NCI-H2196 (cell line): Measurements from ENCODE around the gene DSTN.

ENCODE experiments used
- DNase-seq: peaks from one replicate; lab custom pipeline; 2025; ENCODE audit not compliant: unreplicated experiment; lab: John Stamatoyannopoulos, UW

The DSTN gene

GRCh38 chr20:17622851-17623508 lies 53.1 kb downstream of the DSTN start:
- DNase-seq: no peak

GRCh38 chr20:17624070-17624469 lies 54.2 kb downstream of the DSTN start:
- DNase-seq: no peak

DNA sequence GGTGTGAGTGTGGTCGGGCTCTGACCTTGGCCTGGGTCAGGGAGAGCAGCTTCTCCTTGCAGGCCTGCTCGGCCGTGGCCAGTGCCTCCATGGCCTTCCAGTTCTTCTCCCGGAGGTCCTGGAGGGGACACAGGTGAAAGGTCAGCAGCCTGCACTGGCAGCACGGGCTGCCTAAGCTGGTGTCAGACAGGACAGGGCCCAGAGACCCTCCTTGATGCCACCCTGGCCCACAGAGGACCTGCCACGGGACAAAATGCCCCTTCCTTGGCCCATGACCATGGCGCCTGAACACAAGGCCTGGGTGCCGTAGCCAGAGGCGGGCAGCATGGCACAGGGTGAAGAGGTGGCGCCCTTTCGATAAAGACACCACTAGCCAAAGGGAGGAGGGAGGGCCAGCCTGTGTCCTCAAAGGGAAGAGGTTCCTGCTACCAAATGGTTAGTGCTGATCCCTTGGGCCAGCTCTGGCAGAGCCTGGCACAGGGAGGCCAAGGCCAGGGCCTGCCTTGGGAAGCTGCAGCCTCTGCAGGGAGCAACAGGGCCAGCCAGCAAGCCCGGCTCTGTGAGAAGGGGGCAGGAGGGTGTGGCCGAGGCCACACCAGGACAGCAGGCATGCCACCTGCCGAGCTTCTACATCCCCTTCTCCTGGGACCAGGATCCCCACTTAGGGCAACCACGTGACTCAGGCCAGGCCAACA lies 54.8 kb downstream of the DSTN start:
- no peak for DNase-seq

DNA sequence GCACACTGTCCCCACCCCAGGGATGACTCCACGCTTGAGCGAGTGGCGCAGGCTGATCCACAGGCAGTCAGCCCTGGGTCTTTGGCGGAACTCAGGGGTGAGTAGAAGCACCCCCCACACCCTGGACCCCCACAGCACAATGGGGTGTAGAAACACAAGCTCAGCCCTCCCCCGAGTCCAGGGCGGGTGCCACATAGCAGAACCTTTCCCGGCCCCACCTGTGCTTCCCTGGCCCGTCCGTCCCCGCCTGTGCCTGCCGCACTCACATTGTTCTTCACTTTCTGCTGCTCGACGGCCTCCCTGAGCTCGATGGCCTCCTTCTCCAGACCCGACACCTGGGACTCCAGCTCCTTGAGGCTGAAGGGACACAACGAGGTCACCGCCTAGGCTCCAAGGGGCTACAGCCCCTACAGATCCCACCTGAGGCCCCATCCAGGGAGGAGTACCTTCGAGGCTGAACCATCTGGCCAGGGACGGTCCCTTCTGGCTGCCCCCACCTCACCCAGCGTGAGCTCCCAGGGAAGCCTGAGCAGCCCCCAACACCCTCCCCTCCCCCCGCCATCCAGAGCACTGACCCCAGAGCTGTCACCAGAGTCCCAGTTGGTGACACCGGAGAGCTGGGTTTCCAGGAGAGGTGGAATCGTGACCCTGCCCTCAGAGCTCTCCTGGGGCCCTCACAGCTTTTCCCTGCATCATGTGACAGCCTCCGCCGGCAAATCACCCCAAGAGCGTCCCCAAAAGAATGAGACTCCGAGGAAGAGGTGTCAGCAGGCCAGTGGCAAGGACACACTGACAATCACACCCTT lies 55.6 kb downstream of the DSTN start:
- no peak for DNase-seq

DNA sequence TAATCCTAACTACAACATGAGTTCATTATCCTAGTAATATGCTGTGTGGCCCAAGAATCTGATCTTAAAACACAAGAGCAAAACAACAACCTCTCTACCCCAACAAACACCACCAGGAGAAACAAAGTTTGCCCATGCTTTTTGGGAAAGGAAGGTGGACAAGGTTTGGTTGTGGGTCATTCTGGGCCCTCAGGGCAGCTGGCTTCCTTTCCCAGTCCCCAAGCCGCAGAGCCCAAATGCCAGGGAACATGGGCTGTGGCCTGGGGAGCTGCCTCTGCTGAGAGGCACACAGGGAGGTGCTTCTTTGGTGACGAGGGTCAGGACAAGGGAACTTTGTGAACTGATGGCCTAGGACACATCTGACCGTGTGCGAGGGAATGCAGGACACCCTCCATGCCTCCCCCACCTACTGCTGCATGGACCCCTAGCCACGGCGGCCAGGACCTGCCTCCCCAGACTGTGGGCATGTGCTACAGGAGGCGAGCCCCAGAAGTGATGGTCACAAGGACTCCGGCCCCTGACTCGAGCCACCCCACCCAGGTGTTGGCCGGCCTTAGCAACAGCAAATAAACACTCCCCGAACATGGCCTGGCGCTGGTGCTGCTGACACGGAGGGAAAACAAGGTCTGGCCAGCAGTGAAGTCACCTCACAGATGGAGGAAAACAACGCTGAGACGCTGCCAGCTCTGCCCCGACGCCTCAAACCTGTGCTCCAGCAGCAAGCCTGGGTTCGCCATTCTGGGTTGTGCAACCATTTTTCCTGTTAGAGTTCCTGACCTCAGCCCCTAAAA lies 56.5 kb downstream of the DSTN start:
- DNase-seq: no peak

- no peak for DNase-seq
Measured at GRCh38 chr20:17627101-17627955, 57.5 kb downstream of the DSTN start.

DNA sequence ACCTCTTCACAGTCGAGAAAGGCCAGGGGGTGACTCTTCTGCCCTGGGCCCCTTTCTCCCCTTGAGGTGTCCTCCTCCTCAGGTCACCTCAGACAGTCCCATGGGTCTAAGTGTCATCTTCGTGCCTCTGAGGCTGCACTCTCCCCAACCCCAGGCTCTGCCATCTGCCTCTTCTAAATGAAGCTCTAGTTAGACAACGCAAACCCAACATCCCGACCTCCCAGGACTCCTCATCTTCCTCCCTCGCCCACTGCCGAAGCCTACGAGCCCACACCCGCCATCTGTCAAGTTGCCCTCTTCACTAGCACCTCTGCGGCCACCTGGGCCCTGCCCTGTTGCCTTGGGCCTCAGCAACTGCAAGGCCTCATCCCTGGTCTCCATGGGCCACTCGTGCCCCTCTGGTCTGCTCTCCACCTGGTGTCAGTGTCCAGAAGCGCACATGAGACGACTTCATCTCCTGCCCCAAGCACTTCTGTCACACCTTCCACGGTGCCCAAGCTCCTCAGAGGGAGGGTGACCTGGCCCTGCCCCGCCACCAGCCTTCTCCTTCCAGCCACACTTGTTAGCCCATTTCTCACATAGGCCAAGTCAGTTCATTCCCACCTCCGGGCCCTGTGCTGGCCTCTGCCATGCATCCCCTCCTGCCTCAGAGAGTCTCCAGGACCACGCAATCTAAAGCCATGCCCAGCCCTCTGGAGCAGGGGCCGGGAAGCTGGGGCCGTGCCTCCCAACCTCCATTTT lies 58.4 kb downstream of the DSTN start:
- no peak for DNase-seq

- DNase-seq: no peak
Measured at GRCh38 chr20:17629025-17629424, 59.1 kb downstream of the DSTN start.

GRCh38 chr20:17629678-17630089 lies 59.8 kb downstream of the DSTN start:
- no peak for DNase-seq

DNA sequence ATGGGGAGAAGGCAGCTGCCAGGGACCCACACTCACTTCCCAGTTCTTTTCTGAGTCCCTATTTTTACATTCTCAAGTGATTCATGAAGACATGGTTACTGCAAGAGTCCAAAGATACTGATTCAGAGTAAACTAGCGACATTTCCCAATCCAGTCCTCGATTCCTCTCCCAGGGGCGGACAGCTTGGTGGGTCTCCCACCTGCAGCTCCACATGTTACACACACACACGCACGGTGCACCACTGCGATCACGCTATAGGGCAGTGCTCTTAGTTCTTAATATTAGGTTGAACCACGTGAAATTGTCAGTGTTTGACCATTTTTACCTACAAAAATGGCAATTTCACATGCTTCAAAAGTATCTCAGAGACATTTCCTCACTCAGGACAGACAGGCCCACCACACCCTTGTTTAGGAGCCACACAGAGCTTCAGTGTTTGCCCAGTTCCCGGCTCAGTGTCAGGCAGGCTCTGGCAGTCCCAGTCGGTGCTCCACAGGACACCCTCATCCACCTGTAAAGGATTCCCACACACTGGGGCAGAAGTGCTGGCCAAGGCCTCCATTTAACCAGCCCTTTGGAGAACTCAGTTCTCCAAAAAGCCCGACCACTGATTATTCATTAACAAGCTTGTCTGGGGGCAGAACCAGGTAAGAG lies 60.4 kb downstream of the DSTN start:
- no peak for DNase-seq

GRCh38 chr20:17630806-17631195 lies 60.9 kb downstream of the DSTN start:
- no peak for DNase-seq

- DNase-seq: no peak
Measured at GRCh38 chr20:17631576-17632319, 61.9 kb downstream of the DSTN start.

DNA sequence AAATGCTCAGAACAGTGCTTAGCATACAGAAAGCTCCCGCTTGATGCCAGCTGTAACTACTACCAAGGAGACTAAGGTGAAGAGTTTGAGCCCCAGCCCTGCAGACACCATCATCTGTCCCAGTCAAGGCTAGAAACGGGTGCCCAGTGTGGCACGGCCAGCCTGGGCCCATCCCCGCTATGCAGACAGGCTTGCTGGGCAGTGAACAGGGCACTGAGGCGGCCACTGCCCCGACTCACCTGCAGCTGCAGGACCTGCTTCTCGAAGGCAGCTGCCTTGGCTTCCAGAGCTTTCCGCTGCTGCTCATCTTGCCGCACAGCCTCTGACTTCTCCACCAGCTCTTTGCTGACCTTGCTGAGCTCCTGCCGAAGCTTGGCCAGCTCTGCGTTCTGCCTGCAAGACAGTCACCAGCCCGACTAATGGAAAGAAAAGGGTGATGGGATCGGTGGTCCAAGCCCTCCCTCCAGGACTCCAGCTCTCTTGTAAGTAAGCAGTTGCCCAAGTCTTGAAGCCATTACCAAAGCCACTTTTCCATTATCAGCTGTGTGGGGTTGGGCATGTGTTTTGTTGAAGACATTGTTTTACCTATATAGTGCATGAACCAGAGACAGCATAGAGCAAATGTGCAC lies 63.5 kb downstream of the DSTN start:
- no peak for DNase-seq

GRCh38 chr20:17633850-17634500 lies 64.1 kb downstream of the DSTN start:
- no peak for DNase-seq

GRCh38 chr20:17634661-17635331 lies 64.9 kb downstream of the DSTN start:
- no peak for DNase-seq

GRCh38 chr20:17635332-17636244 lies 65.7 kb downstream of the DSTN start:
- DNase-seq: no peak
